Subcutaneous abdominal adipose tissue (tissue), 5 donors: ENCODE measurements around the gene PYY.
"Not testable (repeated sequence)": the region's sequence is repeated elsewhere in the genome, so short reads cannot be mapped to it uniquely, and the experiment has no call there.

Experiments
- H3K27ac ChIP-seq: one replicate; pipeline ENCODE4 v1.7.0; 2013; ENCODE audit warnings: low read depth, mild to moderate bottlenecking, inconsistent platforms, low read length, moderate library complexity
- H3K27me3 ChIP-seq, 5 donors: one replicate each; pipeline ENCODE4 v1.7.0; 2013; ENCODE audit warnings: low read length in 5 of 5, inconsistent platforms in 1 of 5; ENCODE audit not compliant: control insufficient read depth in 5 of 5, insufficient read depth in 4 of 5
- H3K36me3 ChIP-seq, 5 donors: one replicate each; pipeline ENCODE4 v1.7.0; 2013; ENCODE audit warnings: low read length in 5 of 5; ENCODE audit not compliant: control insufficient read depth in 5 of 5, insufficient read depth in 5 of 5
- H3K4me1 ChIP-seq, 5 donors: one replicate each; pipeline ENCODE4 v1.7.0; 2013; ENCODE audit warnings: low read length in 5 of 5, mild to moderate bottlenecking in 3 of 5, moderate library complexity in 1 of 5; ENCODE audit not compliant: control insufficient read depth in 5 of 5, insufficient read depth in 5 of 5
- H3K4me3 ChIP-seq, 5 donors: one replicate each; pipeline ENCODE4 v1.7.0; 2013; ENCODE audit warnings: low read length in 5 of 5, low read depth in 1 of 5
- H3K9ac ChIP-seq, 5 donors: one replicate each; pipeline ENCODE4 v1.7.0; 2013; ENCODE audit warnings: low read length in 5 of 5, mild to moderate bottlenecking in 4 of 5, moderate library complexity in 3 of 5
- H3K9me3 ChIP-seq, 5 donors: one replicate each; pipeline ENCODE4 v1.7.0; 2013; ENCODE audit warnings: low read length in 5 of 5; ENCODE audit not compliant: control insufficient read depth in 5 of 5
- donor health status: healthy.
- donor health status: healthy.
- donor health status: healthy.
- donor health status: healthy.
- donor health status: healthy.

Gene PYY

GRCh38 chr17:43950554-43950953 is 3.2 kb downstream of the PYY start:
- Histone ChIP-seq H3K9me3 (no peaks in the 10 kb centered on the region), H3K27me3 (peaks cover 39 to 56% (median 54%) of the 10 kb centered on the region in 5 donors)

GRCh38 chr17:43949781-43950180 is 4.0 kb downstream of the PYY start:
- H3K27ac ChIP-seq: no peak overlapping the region
- H3K4me3 ChIP-seq: no peak overlapping the region
- no peaks in the 10 kb centered on the region for H3K36me3 ChIP-seq
- H3K27me3 ChIP-seq: peaks cover 39 to 51% (median 48%) of the 10 kb centered on the region in 5 donors
- H3K4me1 ChIP-seq: peaks cover 0 to 16% (median 10%) of the 10 kb centered on the region in 5 donors
- no peak overlapping the region for H3K9ac ChIP-seq
- H3K9me3 ChIP-seq: no peaks in the 10 kb centered on the region

More at GRCh38 chr17:43950554-43950953, 3.2 kb downstream of the PYY start:
- Histone ChIP-seq H3K36me3 (no peaks in the 10 kb centered on the region), H3K9ac (no peak overlapping the region), H3K4me1 (peaks cover 0 to 16% (median 10%) of the 10 kb centered on the region in 5 donors), H3K27ac (no peak overlapping the region), H3K4me3 (no peak overlapping the region)

- Histone ChIP-seq H3K4me3 (no peak overlapping the region), H3K27ac (no peak overlapping the region), H3K27me3 (peaks cover 16 to 27% (median 22%) of the 10 kb centered on the region in 5 donors), H3K36me3 (no peaks in the 10 kb centered on the region), H3K9me3 (no peaks in the 10 kb centered on the region), H3K4me1 (peaks cover 0 to 1% (median 0%) of the 10 kb centered on the region in 5 donors), H3K9ac (no peak overlapping the region)
These were observed 7.0 kb downstream of the PYY start for GRCh38 chr17:43946781-43947180.

- Histone ChIP-seq H3K4me3 (no peak overlapping the region), H3K4me1 (peaks cover 0 to 1% (median 0%) of the 10 kb centered on the region in 5 donors), H3K27me3 (peaks cover 7 to 16% (median 12%) of the 10 kb centered on the region in 5 donors), H3K36me3 (no peaks in the 10 kb centered on the region), H3K9ac (no peak overlapping the region), H3K9me3 (no peaks in the 10 kb centered on the region), H3K27ac (no peak overlapping the region)
These were observed 8.5 kb downstream of the PYY start for GRCh38 chr17:43945074-43945829.

GRCh38 chr17:43942051-43942685 is 11.6 kb downstream of the PYY start, which contains the start of gene PPY:
TSS of gene PPY (minus strand) at chr17:43942476. CDS start at chr17:43941654, 822 bp downstream.
- Histone ChIP-seq H3K9ac (no peak within 1 kb of the TSS), H3K4me1 (peaks cover 1 to 7% (median 4%) of the 10 kb centered on the region in 5 donors), H3K4me3 (no peak within 1 kb of the TSS), H3K9me3 (no peaks in the 10 kb centered on the region), H3K27me3 (peaks cover 7 to 24% (median 16%) of the 10 kb centered on the region in 5 donors), H3K27ac (no peak within 1 kb of the TSS), H3K36me3 (no peaks in the 10 kb centered on the region)

GRCh38 chr17:43940630-43941029 is 13.1 kb downstream of the PYY start:
- no peak overlapping the region for H3K9ac ChIP-seq
- no peaks in the 10 kb centered on the region for H3K36me3 ChIP-seq
- peaks cover 1 to 7% (median 4%) of the 10 kb centered on the region in 5 donors for H3K4me1 ChIP-seq
- peaks cover 3 to 22% (median 16%) of the 10 kb centered on the region in 5 donors for H3K27me3 ChIP-seq
- H3K27ac ChIP-seq: no peak overlapping the region
- no peak overlapping the region for H3K4me3 ChIP-seq
- H3K9me3 ChIP-seq: no peaks in the 10 kb centered on the region

- no peak overlapping the region for H3K4me3 ChIP-seq
- peaks cover 3 to 22% (median 16%) of the 10 kb centered on the region in 5 donors for H3K27me3 ChIP-seq
- H3K9me3 ChIP-seq: no peaks in the 10 kb centered on the region
- peaks cover 1 to 7% (median 4%) of the 10 kb centered on the region in 5 donors for H3K4me1 ChIP-seq
- no peak overlapping the region for H3K27ac ChIP-seq
- no peak overlapping the region for H3K9ac ChIP-seq
- H3K36me3 ChIP-seq: no peaks in the 10 kb centered on the region
These were observed 13.9 kb downstream of the PYY start for GRCh38 chr17:43939886-43940285.

GRCh38 chr17:43939452-43939851 is 14.3 kb downstream of the PYY start:
- H3K4me3 ChIP-seq, H3K9ac ChIP-seq, H3K4me1 ChIP-seq, H3K27ac ChIP-seq, H3K36me3 ChIP-seq, H3K9me3 ChIP-seq: not testable (repeated sequence)
- peaks cover 3 to 22% (median 16%) of the 10 kb centered on the region in 5 donors for H3K27me3 ChIP-seq

GRCh38 chr17:43938838-43939182 is 14.9 kb downstream of the PYY start:
- peaks cover 0 to 7% (median 4%) of the 10 kb centered on the region in 5 donors for H3K4me1 ChIP-seq
- H3K9me3 ChIP-seq: no peaks in the 10 kb centered on the region
- H3K9ac ChIP-seq: no peak overlapping the region
- peaks cover 3 to 22% (median 16%) of the 10 kb centered on the region in 5 donors for H3K27me3 ChIP-seq
- H3K36me3 ChIP-seq: no peaks in the 10 kb centered on the region
- H3K27ac ChIP-seq: no peak overlapping the region
- no peak overlapping the region for H3K4me3 ChIP-seq

- H3K9ac ChIP-seq: no peak overlapping the region
- no peaks in the 10 kb centered on the region for H3K9me3 ChIP-seq
These were observed 17.3 kb downstream of the PYY start for GRCh38 chr17:43936434-43936833.

More at GRCh38 chr17:43936434-43936833, 17.3 kb downstream of the PYY start:
- Histone ChIP-seq H3K4me1 (peaks cover 0 to 7% (median 4%) of the 10 kb centered on the region in 5 donors), H3K27me3 (peaks cover 3 to 30% (median 22%) of the 10 kb centered on the region in 5 donors), H3K36me3 (no peaks in the 10 kb centered on the region), H3K27ac (no peak overlapping the region), H3K4me3 (no peak overlapping the region)
